Left ventricle myocardium inferior (tissue), 1 donor: ENCODE data around the gene ACTL8. TPM values are rescaled to one million over a fixed set of nuclear protein-coding genes. Genes with fewer than 3 reads are reported as not detected.

Experiments used
- DNase-seq: peaks from one replicate; pipeline ENCODE4 v3.0.0-alpha.2; 2020
- H3K27ac ChIP-seq: fragments of 200-600 bp; replicated peaks from 2 replicates; pipeline ENCODE4 v1.8.0; 2021
- H3K27me3 ChIP-seq: fragments of 200-600 bp; 2 replicates; pipeline ENCODE4 v1.8.0; 2021; ENCODE audit warnings: low read depth
- H3K36me3 ChIP-seq: fragments of 200-600 bp; 2 replicates; pipeline ENCODE4 v1.8.0; 2021
- H3K4me1 ChIP-seq: fragments of 200-600 bp; 2 replicates; pipeline ENCODE4 v1.8.0; 2021
- H3K4me3 ChIP-seq: fragments of 200-600 bp; 2 replicates; pipeline ENCODE4 v1.8.0; 2021; ENCODE audit warnings: mild to moderate bottlenecking, moderate library complexity
- H3K9me3 ChIP-seq: fragments of 200-600 bp; replicated peaks from 2 replicates; pipeline ENCODE4 v1.8.0; 2021
- intact Hi-C: fragments of 100-400 bp; cut with micrococcal nuclease; formaldehyde crosslinking; loops from one replicate; pipeline ENCODE4 v1.11.0; 2022
- total RNA-seq: library from RNA; stranded (reverse); fragmentation: NEBNext Ultra II Directional; extraction: Animal tissue kit (Norgen Biotek cat#: 25700); gene quantifications from one replicate; pipeline ENCODE4 v1.2.1, GENCODE V29; 2021
- TF ChIP-seq, protein P1 (sequence below): fragments of 200-600 bp; IDR thresholded peaks from 2 replicates; pipeline ENCODE4 v1.8.0; 2021; ENCODE audit warnings: antibody characterized with exemption, mild to moderate bottlenecking, borderline replicate concordance
- donor health status: DM: no; HTN: yes; CAD: no; lungs with severe emphysema.

The ACTL8 gene
- total RNA-seq, 1 donor from 2014 or later = not detected

- H3K27ac ChIP-seq = no peak overlapping the region
- TF ChIP-seq, protein P1, sequence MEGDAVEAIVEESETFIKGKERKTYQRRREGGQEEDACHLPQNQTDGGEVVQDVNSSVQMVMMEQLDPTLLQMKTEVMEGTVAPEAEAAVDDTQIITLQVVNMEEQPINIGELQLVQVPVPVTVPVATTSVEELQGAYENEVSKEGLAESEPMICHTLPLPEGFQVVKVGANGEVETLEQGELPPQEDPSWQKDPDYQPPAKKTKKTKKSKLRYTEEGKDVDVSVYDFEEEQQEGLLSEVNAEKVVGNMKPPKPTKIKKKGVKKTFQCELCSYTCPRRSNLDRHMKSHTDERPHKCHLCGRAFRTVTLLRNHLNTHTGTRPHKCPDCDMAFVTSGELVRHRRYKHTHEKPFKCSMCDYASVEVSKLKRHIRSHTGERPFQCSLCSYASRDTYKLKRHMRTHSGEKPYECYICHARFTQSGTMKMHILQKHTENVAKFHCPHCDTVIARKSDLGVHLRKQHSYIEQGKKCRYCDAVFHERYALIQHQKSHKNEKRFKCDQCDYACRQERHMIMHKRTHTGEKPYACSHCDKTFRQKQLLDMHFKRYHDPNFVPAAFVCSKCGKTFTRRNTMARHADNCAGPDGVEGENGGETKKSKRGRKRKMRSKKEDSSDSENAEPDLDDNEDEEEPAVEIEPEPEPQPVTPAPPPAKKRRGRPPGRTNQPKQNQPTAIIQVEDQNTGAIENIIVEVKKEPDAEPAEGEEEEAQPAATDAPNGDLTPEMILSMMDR = no peak
- DNase-seq = no peak
- H3K27me3 ChIP-seq = peaks cover 91% of the 10 kb centered on the region
- no peaks in the 10 kb centered on the region for H3K9me3 ChIP-seq
- intact Hi-C loops = no loop called here
- H3K4me3 ChIP-seq = no peak overlapping the region
- H3K36me3 ChIP-seq = no peaks in the 10 kb centered on the region
- no peaks in the 10 kb centered on the region for H3K4me1 ChIP-seq
Measured at GRCh38 chr1:17777330-17777729, 22.2 kb downstream of the ACTL8 start.

GRCh38 chr1:17777818-17778217, 22.7 kb downstream of the ACTL8 start:
- H3K27me3 ChIP-seq = peaks cover 89% of the 10 kb centered on the region
- H3K27ac ChIP-seq = no peak overlapping the region
- intact Hi-C loops = no loop called here
- H3K4me1 ChIP-seq = no peaks in the 10 kb centered on the region
- no peak overlapping the region for H3K4me3 ChIP-seq
- H3K9me3 ChIP-seq = no peaks in the 10 kb centered on the region
- TF ChIP-seq, protein P1 = no peak
- no peak for DNase-seq
- no peaks in the 10 kb centered on the region for H3K36me3 ChIP-seq

GRCh38 chr1:17780916-17781315, 25.8 kb downstream of the ACTL8 start:
- no peaks in the 10 kb centered on the region for H3K9me3 ChIP-seq
- no peak overlapping the region for H3K27ac ChIP-seq
- H3K36me3 ChIP-seq = no peaks in the 10 kb centered on the region
- H3K4me1 ChIP-seq = no peaks in the 10 kb centered on the region
- no peak overlapping the region for H3K4me3 ChIP-seq
- TF ChIP-seq, protein P1 = no peak
- intact Hi-C loops = no loop called here
- DNase-seq = no peak
- peaks cover 74% of the 10 kb centered on the region for H3K27me3 ChIP-seq

DNA sequence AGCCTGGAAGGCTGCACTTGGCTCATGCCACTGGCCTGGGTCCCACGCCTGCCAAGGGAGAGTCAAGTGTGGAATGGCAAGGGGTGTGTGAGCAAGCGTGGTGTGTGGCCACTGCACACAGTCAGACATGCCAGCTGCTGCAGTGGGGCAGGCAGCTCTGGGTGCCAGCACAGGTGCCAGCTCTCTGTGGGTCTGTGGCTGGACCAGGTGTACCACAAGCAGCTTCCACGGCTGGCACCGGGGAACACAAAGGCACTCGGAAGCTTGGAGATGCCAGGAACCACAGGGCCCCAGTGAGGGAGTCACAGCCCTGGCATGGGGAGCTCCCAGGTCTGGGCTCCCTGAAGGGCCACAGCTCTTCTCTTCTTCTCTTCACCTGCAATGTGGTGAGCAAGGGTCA, 34.8 kb downstream of the ACTL8 start:
- intact Hi-C loops = no loop called here
- H3K4me3 ChIP-seq = no peak overlapping the region

GRCh38 chr1:17790383-17791054, 35.4 kb downstream of the ACTL8 start:
- no peaks in the 10 kb centered on the region for H3K9me3 ChIP-seq
- H3K4me1 ChIP-seq = no peaks in the 10 kb centered on the region
- no peak for DNase-seq
- H3K27ac ChIP-seq = no peak overlapping the region
- peaks cover 63% of the 10 kb centered on the region for H3K27me3 ChIP-seq
- TF ChIP-seq, protein P1 = no peak
- H3K4me3 ChIP-seq = no peak overlapping the region
- intact Hi-C loops = no loop called here
- no peaks in the 10 kb centered on the region for H3K36me3 ChIP-seq

More for the DNA sequence above, 34.8 kb downstream of the ACTL8 start:
- H3K9me3 ChIP-seq = no peaks in the 10 kb centered on the region
- peaks cover 64% of the 10 kb centered on the region for H3K27me3 ChIP-seq
- no peak for DNase-seq
- TF ChIP-seq, protein P1 = no peak
- no peaks in the 10 kb centered on the region for H3K4me1 ChIP-seq
- H3K27ac ChIP-seq = no peak overlapping the region
- no peaks in the 10 kb centered on the region for H3K36me3 ChIP-seq
